NCI-H1694 (cell line): ENCODE measurements around the gene PLEKHA6.
A peak's percentile ranks its signal among the peaks of the same experiment; 100 is the strongest.

Experiments used
- DNase-seq: peaks from one replicate; lab custom pipeline; 2025; lab: John Stamatoyannopoulos, UW

The PLEKHA6 gene

GRCh38 chr1:204383163-204383904 lies 23.6 kb upstream of the PLEKHA6 start:
- DNase-seq, result no peak

- no peak for DNase-seq
Observed at GRCh38 chr1:204382714-204383083, 23.0 kb upstream of the PLEKHA6 start.

GRCh38 chr1:204380293-204380831 lies 20.6 kb upstream of the PLEKHA6 start:
- DNase-seq, result no peak

- DNase-seq, result no peak
Observed at GRCh38 chr1:204377800-204378668, 18.3 kb upstream of the PLEKHA6 start.

DNA sequence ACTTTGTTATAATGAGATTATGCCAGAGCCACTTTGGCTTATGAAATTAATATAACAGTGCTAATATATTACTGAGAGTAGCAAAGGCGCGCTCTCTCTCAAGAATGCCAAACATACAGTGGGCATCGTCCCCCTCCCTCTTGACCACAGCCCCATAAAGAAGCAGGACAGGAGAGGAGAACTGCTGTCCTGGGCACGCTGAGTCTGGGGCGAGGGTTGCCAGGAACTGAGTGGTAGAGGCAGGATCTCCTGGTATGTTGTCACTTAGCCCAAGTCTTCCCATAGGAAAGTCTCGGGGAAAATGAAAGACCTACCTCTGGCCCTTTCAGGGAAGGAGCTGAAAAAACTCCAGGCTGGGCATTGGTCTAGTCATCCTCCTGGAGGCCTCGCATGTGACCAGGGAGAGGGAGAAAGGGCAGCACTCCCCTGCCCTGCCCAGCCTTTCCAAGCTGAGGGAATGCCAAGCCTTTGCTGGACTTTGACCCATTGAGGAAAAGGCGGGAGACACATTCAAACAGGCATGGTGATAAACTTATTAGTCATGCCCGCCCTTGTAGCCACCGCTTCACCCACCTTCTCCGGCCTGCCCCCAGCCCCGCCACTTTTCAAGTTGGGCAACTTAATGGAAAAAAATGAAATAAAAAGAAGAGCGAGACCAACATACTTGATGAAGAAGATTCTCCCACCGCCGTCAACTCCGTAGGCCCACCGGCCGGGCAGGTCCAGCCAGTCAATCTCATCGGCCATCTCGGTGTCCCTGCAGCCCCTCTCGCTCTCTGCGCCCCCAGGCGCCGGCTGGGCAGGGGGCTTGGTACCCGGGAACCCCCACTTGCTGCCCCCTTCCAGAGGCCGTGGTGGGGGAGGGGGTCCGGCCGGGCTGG lies 17.4 kb upstream of the PLEKHA6 start:
- no peak for DNase-seq

DNA sequence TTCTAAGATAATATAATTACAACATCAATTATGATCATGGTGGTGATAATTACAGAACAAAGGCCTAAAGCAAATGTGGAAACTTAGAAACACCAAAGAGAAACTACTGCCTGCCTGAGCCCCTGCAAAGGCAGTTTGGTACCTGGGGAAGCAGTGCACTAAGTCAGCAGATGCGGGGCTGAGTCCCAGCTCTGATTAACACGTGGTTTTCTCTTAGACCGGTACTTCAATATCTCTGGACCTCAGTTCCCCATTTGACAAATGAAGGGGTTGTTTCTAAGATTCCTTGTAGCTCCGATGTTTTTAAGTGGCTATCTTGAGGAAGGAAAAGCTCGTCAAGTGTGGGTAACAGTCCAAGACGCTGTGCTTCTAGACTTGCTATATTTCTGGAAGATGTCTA lies 16.7 kb upstream of the PLEKHA6 start:
- no peak for DNase-seq

GRCh38 chr1:204373911-204374310 lies 14.2 kb upstream of the PLEKHA6 start:
- DNase-seq, result no peak

DNA sequence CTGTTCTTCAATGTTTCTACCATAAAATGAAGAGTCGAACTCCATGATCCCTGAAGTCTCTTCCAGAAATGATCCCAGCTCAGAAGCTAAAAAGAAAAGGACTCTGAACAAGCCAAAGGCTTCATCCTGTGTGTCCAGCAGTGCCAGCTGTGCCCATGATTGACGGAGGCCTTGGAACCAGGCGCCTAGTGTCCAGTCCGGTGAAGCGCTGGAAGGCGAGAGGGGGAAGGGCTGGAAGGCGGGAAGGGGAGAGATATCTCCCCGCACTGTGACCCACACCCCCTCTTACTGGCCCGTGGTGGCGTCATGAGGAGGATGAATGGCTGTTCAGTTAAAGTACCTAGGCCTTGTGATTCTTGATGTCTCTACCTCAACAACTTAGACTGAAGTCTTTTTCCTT lies 10.4 kb upstream of the PLEKHA6 start:
- DNase-seq, result no peak

GRCh38 chr1:204368996-204369726 lies 9.4 kb upstream of the PLEKHA6 start:
- no peak for DNase-seq

GRCh38 chr1:204367956-204368355 lies 8.2 kb upstream of the PLEKHA6 start:
- no peak for DNase-seq

- no peak for DNase-seq
Observed at GRCh38 chr1:204367193-204367858, 7.6 kb upstream of the PLEKHA6 start.

- DNase-seq, result peak; percentile 16
Observed at GRCh38 chr1:204366759-204367158, 7.0 kb upstream of the PLEKHA6 start.

GRCh38 chr1:204363335-204364114 lies 3.8 kb upstream of the PLEKHA6 start:
- DNase-seq, result peak; percentile 59

DNA sequence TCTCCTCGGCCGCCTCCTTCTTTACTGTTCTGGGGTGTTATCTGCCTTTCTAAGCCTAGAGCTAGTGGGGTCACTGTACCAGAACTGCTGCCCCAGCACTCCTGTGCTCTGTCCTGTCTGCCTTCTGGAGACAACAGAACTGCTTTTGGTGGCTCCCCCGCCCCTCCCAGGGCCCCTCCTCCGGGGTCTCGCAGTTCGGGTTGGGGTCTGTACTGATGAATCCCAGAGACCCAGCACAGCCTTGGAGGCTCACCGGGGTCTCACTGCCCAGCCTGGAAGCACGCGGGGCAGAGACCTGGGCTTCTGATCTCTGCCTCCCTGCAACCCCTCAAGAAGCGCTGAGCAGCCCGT lies 3.2 kb upstream of the PLEKHA6 start:
- no peak for DNase-seq

- no peak for DNase-seq
Observed at GRCh38 chr1:204361781-204362180, 2.1 kb upstream of the PLEKHA6 start.

DNA sequence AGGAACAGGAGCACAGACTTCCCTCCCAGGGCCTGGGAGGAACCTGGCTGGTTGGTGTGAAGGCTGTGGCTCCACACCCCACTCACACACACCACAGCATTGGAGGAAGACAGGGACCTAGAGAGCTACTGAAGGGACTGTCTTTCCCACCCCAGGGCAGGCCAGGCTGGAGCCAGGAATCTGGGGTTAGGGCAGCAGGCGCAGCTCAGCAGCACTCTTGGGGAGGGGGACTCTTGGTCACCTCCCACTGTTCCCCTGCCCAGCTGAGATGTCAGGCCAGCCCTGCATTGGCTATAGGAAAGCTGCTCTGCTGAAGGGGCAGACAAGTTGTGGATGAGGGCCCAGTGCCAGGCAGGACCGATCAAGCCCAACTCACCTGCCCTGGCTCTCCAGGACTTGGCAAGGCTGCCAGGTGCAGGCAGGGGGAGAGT lies 1.6 kb upstream of the PLEKHA6 start:
- no peak for DNase-seq

GRCh38 chr1:204360314-204360713 lies 585 bp upstream of the PLEKHA6 start:
- no peak for DNase-seq

DNA sequence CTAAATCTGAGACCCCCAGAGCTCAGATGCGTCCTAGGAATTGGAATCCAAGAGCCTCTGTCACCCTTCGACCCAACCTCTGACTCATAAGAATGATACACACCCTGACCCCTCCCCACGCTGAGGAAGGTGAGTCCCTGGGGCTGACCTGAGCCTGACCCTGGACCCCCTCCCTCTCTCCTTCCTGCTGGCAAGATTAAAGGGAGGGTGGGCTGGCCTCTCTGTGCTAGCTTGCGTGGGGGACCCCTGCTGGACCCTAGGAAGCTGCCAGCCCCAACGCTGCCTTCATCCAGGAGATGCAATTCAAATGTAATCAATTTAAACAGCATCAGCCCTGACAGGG lies 627 bp downstream of the PLEKHA6 start:
- no peak for DNase-seq

- DNase-seq, result peak; percentile 57
Observed at GRCh38 chr1:204358605-204359004, 1.1 kb downstream of the PLEKHA6 start.
